Stimulated activated CD8-positive, alpha-beta memory T cell treated with anti-CD3 and anti-CD28 coated beads, Interleukin-15, amount 100 ng/mL, for 24 hours (primary cell): Measurements from ENCODE around the gene CDK9.

Experiments
- DNase-seq: peaks from one replicate; pipeline ENCODE4 v3.0.0-alpha.2; 2020; ENCODE audit warnings: low read depth

CDK9 gene

GRCh38 chr9:127803507-127804352, 17.9 kb downstream of the CDK9 start:
- DNase-seq = no peak

GRCh38 chr9:127805620-127806019, 19.8 kb downstream of the CDK9 start:
- no peak for DNase-seq

- no peak for DNase-seq
Measured at GRCh38 chr9:127806871-127807270, 21.0 kb downstream of the CDK9 start.

GRCh38 chr9:127808347-127809001, 22.6 kb downstream of the CDK9 start:
- DNase-seq = no peak

GRCh38 chr9:127809002-127809539, 23.2 kb downstream of the CDK9 start:
- DNase-seq = no peak

GRCh38 chr9:127809540-127810377, 23.9 kb downstream of the CDK9 start:
- DNase-seq = no peak

GRCh38 chr9:127810378-127811187, 24.7 kb downstream of the CDK9 start:
- DNase-seq = no peak

- DNase-seq = no peak
Measured at GRCh38 chr9:127812011-127812410, 26.2 kb downstream of the CDK9 start.

- DNase-seq = no peak
Measured at GRCh38 chr9:127812936-127813675, 27.3 kb downstream of the CDK9 start.

- no peak for DNase-seq
Measured at GRCh38 chr9:127813686-127814226, 27.9 kb downstream of the CDK9 start.

- DNase-seq = no peak
Measured at GRCh38 chr9:127814619-127815511, 29.0 kb downstream of the CDK9 start.

- no peak for DNase-seq
Measured at GRCh38 chr9:127815512-127816361, 29.9 kb downstream of the CDK9 start.

- no peak for DNase-seq
Measured at GRCh38 chr9:127816362-127816725, 30.5 kb downstream of the CDK9 start.

- DNase-seq = no peak
Measured at GRCh38 chr9:127816728-127817127, 30.9 kb downstream of the CDK9 start.

- no peak for DNase-seq
Measured at GRCh38 chr9:127817881-127818434, 32.1 kb downstream of the CDK9 start.

- DNase-seq = no peak
Measured at GRCh38 chr9:127818574-127818973, 32.7 kb downstream of the CDK9 start.

GRCh38 chr9:127822108-127822507, 36.3 kb downstream of the CDK9 start:
- no peak for DNase-seq
